Measurements from ENCODE around the gene C14orf180.

DNA sequence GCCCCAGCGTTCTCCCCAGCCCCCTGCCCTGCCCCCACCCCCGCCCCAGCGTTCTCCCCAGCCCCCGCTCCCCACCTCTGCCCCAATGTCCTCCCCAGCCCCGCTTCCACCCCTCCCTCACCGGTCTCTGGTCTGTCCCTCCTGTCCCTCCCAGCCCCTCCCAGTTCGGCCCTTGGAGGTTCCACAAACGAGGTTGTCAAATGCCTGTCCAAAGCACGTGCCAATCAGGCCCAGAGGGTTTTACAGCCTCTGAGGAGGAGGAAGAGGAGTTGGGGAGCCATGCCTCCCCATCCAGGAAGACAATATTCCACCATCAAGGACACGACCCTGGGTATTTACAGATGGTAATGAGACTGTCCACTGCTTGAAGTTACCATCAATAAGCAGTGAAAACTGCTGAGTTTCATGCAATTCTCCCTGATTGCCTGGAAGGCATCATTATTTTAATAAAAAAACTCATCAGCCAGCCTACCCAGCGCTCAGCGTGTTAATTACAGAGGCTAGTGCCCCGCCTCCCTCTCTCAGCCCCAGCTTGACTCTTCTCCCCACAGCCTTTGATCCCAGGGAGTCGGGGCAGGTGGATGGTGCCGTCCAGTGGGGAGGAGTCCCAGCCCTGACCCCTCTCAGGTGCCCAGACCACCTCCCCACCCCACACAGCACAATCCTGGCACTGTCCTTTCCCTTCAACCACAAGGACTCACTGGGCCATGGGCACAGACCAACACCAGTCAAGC is 30.6 kb upstream of the C14orf180 start:
- no peak for TF ChIP-seq POLR2A (IDR thresholded peaks at IDR 0.05)
- TF ChIP-seq CTCF (IDR thresholded peaks at IDR 0.05) = no peak
